H7 (cell line): ENCODE results near the gene POLR2E. TPM values are rescaled to one million over a fixed set of nuclear protein-coding genes. Genes with fewer than 3 reads are reported as not detected.

Experiments
- DNase-seq: peaks from one replicate; pipeline ENCODE4 v3.0.0; 2012
- H3K27me3 ChIP-seq: 2 replicates; pipeline ENCODE4 v1.6.0; 2011; ENCODE audit warnings: mild to moderate bottlenecking, low read length; ENCODE audit not compliant: control insufficient read depth, insufficient read depth
- H3K36me3 ChIP-seq: replicated peaks from 2 replicates; pipeline ENCODE4 v1.5.1; 2011; ENCODE audit warnings: low read length; ENCODE audit not compliant: control insufficient read depth, insufficient read depth
- H3K4me3 ChIP-seq: 2 replicates; pipeline ENCODE4 v1.5.1; 2011; ENCODE audit warnings: low read depth, mild to moderate bottlenecking, control low read depth, low read length, moderate library complexity; ENCODE audit not compliant: insufficient read depth
- total RNA-seq: library from RNA; depleted of rRNA; stranded (reverse); fragments of >200 nt; shearing (Covaris generic); gene quantifications from 2 replicates; pipeline ENCODE4 v1.2.3, GENCODE V29; 2014

The POLR2E gene
- total RNA-seq, 1 experiment from 2014 or later = 283 TPM

DNA sequence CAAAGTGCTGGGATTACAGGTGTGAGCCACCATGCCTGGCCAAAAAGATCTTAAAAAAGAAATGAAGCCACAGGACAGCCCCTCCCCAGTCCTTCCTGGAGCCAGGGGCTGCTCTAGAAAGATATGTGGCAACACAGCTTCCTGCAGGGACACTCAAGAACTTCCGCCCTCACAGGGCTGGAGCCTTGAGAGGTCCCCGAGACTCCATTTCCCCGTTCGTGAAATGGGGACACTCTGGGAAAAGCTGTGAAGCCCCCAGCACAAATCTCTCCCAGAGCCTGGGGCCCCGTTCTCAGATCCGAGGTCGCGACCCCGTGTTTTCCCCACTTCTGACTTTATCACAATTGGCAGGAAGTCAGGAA is 6.1 kb upstream of the POLR2E start:
- H3K4me3 ChIP-seq = no peak overlapping the region
- DNase-seq = no peak
- peaks cover 6% of the 10 kb centered on the region for H3K36me3 ChIP-seq
- no peaks in the 10 kb centered on the region for H3K27me3 ChIP-seq

DNA sequence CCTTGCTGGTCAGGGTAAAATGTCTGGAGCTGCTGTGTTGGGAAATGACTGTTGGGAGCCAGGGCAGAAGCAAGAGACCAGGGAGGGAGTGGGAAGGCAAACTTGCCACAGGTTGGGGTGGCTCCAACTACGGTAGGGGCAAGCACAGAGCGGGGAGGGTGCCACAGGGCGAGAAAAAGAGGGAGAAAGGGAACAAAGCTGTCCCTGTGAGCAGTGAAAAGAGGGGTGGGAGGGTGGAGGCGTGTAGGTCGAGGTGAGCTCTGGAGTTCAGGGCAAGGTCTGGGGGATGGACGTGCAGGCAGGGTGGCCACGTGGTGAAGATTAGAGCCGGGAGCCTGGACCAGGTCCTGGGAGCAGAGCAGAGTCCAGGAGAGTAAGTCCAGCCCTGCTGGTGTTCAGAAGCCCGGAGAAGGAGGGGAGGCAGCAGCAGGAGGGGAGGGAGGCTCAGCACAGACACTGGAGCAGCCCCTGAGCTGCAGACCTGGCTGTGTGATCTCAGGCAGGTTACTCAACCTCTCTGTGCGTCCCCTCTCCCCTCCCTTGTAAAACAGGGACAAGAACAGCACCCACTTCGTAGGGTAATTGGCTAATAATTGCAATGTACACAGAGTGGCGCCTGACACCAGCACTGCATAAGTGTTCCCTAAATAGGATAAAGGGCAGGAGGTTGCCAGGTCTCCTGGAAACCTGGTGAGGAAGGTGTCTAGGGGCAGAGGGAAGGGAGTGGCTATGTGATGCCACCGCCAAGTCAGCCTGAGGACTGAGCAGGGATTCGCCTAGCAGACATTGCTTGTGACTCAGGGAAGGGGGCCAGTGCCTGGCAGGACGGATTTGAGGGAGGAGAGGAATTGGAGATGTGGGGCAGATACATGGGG is 3.2 kb upstream of the POLR2E start:
- Histone ChIP-seq H3K4me3 (no peak overlapping the region), H3K36me3 (peaks cover 2% of the 10 kb centered on the region), H3K27me3 (no peaks in the 10 kb centered on the region)
- no peak for DNase-seq

DNA sequence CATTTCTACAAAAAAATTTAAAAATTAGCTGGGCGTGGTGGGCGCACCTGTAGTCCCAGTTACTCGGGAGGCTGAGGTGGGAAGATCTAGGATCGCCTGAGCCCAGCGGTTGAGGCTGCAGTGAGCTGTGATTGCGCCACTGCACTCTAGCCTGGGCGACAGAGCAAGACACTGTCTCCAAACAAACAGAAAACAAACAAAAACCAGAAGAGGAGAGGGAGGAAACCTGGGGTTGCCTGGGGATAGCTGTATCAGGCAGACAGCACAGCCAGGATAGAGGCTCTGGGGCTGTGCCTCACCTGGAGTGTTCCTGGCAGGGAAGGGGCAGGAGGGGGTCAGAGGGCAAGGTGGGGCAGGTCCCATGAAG is 2.6 kb upstream of the POLR2E start:
- Histone ChIP-seq H3K4me3 (no peak overlapping the region), H3K36me3 (peaks cover 2% of the 10 kb centered on the region), H3K27me3 (no peaks in the 10 kb centered on the region)
- DNase-seq = no peak

DNA sequence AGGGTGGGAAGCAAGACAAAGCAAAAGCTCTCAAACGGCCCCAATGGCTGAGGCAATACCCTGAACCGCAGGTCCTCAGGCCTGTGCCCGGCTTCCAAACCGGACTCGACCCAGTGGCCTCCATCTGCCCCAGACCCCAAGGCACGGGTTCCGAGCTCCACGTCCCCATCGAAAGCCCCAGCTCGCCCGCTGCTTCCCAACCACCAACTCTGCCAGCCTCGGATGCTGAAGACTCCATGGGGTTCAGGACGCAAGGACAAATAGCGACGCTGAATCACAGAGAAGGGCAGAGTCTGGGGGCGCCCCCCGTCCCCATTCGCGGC is 559 bp downstream of the POLR2E start:
- Histone ChIP-seq H3K4me3 (peak overlapping the region; percentile 84), H3K36me3 (peaks cover 10% of the 10 kb centered on the region), H3K27me3 (no peaks in the 10 kb centered on the region)
- DNase-seq = no peak

DNA sequence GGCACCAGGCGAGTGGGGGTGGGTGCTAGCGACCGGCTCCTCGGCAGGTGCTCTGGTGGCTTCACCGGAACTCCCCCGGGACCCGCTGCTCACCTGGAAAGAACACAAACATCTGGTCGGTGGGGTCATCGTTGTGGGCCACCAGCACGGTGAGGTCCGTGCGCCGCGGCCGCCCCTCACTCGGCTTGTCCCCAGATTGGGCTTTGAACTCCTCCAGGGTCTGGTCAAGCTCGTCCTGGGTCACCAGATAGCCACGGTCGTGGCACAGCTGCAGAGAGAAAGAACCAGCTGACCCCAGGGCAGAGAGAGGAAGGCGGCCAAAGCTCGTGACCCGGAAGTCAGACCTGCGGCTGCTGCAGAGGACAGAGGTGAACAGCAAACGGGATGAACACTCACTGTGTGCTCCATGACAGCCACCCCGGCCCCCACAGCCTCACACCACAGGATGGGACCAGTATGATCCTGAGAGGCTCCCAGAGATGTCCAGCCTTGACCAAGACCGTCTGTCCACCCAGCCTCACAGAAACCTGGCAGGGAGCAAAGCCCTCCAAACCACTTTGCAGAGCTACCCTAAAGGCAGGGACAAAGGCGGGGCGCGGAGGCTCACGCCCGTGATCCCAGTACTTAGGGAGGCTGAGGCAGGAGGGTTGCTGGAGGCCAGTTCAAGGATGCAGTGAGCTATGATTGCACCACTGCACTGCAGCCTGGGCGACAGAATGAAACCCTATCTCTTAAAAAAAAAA is 1.2 kb downstream of the POLR2E start:
- Histone ChIP-seq H3K27me3 (no peaks in the 10 kb centered on the region), H3K36me3 (peaks cover 10% of the 10 kb centered on the region), H3K4me3 (peak overlapping the region; percentile 84)
- DNase-seq = no peak

DNA sequence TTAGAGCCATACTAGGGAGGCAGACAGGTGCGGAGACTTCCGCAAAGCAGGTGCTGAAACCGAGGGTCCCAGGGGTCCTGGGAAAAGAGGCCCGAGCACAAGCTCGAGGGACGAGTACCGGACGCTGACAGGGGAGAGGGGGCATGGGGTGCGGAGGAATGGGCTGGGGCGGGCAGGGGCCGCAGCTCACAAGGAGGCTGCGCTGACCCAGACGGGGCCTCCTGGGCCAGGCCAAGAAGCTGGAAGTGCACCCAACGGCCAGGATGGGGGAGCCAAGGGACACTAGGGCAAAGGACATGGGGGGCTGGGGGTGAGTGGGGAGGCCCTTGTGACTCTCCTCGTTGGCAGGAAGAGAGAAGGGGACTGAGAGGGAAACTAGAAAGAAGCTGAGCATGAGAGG is 1.8 kb downstream of the POLR2E start:
- no peak overlapping the region for H3K4me3 ChIP-seq

DNA sequence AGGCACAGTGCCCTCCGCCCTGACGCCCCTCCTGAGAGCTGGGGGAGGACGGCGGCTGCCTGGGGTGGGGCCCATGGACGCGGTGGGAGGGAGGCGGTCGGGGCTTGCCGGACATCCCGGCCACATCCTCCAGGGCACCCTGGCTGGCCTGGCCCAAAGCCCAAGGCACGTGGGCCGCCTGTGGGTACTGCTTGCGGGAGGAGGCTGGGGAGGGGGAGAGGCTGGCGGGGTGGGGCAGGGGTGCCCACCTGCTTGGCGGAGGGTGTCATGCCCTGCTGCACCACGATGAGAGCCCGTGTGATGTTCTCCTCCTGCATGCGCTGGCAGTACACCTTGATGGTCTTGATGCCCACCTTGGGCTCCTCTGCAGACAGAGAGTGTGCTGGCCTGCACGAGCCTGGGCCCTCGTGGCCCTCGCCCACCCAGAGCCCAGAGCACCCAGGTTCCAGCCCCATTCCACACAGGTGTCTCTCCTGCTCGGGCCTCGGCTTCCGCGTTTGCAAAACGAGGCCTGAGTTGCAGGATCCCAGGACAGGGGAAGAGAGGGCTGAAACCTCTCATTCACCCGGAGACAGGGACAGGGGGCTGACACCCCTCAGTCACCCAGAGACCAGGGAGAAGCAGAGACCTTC is 3.5 kb downstream of the POLR2E start:
- Histone ChIP-seq H3K4me3 (no peak overlapping the region), H3K27me3 (no peaks in the 10 kb centered on the region), H3K36me3 (peaks cover 14% of the 10 kb centered on the region)
- no peak for DNase-seq

More for the DNA sequence above, 1.8 kb downstream of the POLR2E start:
- peaks cover 10% of the 10 kb centered on the region for H3K36me3 ChIP-seq
- DNase-seq = no peak
- H3K27me3 ChIP-seq = no peaks in the 10 kb centered on the region

DNA sequence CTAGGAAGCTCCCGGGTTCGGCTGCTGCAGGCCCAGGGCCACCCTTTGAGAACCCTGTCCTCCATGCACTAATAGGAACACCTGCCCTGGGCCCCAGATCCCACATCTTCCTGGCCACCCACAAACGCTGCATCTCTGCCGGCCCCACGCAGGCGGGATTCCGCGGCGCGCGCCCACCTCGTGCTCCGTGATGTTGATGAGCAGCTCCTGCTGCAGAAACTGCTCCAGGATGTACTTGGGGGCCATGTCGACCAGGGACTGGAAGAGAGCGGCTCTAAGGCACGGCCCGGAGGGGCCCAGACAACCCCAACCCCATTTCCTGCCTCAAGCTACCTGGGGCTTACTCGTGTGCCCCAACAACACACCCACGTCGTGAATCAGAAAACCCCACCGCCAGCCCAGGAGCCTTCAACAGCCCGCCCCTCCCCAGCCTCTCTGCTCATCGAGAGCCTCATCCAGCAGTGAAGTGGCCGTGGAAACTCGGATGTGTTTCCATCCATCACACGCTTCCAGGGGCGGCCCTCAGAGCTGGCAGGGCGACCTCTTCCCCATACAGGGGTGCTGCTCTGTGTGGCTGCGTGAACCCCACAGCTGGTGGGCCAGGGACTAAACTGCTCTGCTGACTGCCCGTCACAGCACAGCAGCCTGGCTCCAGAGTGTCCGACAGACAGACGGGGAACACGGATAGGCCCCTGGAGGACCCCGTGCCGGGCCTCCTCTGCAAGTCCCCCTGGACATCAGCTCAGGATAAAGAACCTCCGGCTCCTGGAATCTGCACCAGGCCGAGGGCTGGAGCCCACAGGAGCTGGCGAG is 4.2 kb downstream of the POLR2E start:
- DNase-seq = no peak
- Histone ChIP-seq H3K36me3 (peaks cover 15% of the 10 kb centered on the region), H3K27me3 (no peaks in the 10 kb centered on the region), H3K4me3 (no peak overlapping the region)

DNA sequence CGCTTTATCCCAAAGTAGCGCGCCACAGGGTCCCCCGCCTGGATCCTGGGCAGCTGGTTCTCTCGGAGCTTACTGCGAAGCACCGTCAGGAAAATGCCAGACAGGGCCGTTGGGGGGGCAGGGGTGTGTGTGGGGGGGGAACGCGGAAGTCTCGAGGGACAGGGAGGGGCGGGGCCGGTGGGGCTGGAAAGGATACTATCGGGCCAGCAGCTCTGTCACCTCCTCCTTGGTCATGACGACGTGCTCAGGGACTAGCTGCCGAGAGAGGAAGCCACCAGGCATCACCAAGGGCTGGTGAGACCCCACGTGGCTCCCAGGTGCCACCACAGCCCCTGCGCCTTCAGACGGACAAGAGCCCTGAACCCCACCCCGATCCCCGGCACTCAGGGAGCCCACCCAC is 5.3 kb downstream of the POLR2E start:
- DNase-seq = no peak
- Histone ChIP-seq H3K4me3 (no peak overlapping the region), H3K36me3 (peaks cover 18% of the 10 kb centered on the region), H3K27me3 (no peaks in the 10 kb centered on the region)

DNA sequence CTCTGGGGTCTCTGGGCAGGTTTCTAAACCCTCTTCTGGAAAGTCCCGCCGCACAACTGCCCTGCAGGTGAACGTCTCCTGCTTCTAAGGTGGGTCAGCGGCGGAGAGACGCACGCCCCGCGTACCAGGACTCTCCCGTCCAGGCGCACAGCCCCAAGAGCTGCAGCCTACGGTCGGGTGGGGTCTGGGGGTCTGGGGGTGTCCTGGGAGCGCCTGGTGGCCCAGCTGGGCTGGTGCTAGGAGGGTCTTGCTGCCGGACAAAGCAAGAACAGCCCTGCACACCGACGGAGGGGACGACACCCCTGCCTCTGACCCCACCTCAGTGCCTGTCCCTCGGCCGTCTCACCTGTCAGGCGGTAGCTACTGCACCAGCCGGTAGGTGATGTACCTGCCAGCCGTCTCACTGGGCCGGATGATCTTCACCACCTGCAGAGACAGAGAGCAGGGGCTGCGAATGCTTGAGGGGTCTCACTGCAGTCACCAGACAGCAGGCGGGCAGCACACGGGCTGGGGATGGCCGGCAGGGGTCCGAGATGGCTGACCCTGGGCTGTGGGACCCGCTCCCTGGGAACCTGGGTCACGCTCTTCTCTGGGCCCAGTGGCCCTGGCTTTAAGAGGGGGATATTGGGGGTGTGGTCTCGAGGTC is 5.9 kb downstream of the POLR2E start:
- no peaks in the 10 kb centered on the region for H3K27me3 ChIP-seq
- no peak overlapping the region for H3K4me3 ChIP-seq
- peaks cover 19% of the 10 kb centered on the region for H3K36me3 ChIP-seq
- DNase-seq = no peak

DNA sequence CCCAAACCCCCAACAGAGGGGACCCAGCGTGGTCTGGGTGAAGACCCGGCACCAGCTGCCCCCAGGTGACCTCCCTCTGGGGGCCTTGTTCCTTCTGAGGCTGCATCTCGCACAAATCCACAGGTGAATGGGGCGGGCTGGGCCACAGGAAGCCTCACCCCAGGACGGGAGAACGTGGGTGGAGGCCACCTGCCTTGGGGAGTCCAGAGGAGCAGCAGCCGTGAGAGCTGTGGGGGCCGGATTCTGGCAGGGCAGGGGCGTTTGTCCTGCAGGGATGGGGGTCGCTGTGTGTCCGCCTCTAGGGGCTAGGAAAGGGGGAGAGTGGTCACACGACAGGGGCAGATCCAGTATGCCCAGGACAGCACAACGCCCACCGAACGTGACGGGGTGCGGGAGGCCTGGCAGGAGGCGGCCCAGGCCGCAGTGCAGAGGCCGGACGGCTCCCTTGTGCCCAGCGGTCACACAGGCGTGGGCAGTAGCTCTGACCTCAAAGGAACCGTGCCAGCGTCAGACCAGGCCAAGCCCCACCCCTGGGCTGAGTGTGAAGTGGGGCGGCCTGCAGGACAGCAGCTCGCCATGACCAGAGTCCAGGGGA is 6.7 kb downstream of the POLR2E start:
- Histone ChIP-seq H3K27me3 (no peaks in the 10 kb centered on the region), H3K36me3 (peaks cover 18% of the 10 kb centered on the region), H3K4me3 (no peak overlapping the region)
- no peak for DNase-seq

DNA sequence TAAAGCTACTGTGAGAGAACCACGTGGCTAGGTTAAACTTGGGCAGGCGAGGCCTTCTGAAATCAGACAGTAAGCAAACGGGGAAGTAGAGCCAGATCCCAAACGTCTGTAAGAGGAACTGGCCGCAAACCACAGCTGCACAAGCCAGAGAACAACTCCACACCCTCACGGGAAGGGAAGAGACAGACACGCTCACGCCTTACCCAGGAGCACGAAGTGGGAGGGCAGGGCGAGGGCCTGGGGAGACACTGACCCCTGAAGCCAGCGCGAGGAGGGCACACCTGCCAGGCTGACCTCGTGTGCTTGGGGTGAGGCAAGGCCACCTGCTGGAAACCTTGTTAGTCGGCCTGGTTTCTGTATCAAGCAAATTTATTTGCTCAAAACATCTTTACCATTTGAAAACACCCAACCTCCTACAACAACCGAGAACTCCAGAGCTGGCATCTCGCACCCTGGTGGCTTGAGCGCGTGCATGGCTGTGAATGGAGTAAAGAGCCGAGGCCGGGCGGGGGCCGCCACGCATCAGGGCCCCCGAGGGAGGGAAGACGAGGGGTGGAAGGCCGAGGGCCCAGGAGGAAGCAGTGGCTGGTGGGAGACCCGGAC is 7.3 kb downstream of the POLR2E start:
- no peaks in the 10 kb centered on the region for H3K27me3 ChIP-seq
- H3K4me3 ChIP-seq = no peak overlapping the region
- H3K36me3 ChIP-seq = peaks cover 17% of the 10 kb centered on the region
- no peak for DNase-seq

DNA sequence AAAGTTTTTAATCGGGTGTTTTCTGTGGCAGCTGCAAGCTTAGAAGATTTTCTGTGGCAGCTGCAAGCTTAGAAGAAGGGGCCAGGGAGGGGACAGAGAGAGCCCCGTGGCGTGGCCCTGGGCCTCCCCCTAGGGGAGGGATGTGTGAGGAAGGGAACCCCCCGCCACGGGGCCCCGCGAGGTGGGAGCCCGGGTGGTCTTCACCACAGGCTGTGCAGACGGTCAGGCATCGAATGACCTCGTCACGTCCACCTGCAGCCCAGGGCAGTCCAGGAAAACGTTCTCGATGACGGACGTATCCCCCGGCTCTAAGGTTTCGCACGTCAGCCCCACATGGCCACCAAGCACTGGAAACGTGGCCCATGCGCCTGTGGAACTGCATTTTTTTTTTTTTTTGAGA is 8.6 kb downstream of the POLR2E start:
- Histone ChIP-seq H3K4me3 (no peak overlapping the region), H3K27me3 (no peaks in the 10 kb centered on the region), H3K36me3 (peaks cover 13% of the 10 kb centered on the region)
- DNase-seq = no peak
